Raji (cell line): Measurements from ENCODE around the gene CA10.

Source experiments
- POLR2A ChIP-seq: IDR thresholded peaks from 2 replicates; pipeline ENCODE4 v1.6.1; 2011; ENCODE audit warnings: low read depth, low read length, control low read depth; ENCODE audit not compliant: insufficient read depth

CA10 gene

GRCh38 chr17:51617986-51618385 is 540.5 kb downstream of the CA10 start:
- TF ChIP-seq POLR2A = no peak

DNA sequence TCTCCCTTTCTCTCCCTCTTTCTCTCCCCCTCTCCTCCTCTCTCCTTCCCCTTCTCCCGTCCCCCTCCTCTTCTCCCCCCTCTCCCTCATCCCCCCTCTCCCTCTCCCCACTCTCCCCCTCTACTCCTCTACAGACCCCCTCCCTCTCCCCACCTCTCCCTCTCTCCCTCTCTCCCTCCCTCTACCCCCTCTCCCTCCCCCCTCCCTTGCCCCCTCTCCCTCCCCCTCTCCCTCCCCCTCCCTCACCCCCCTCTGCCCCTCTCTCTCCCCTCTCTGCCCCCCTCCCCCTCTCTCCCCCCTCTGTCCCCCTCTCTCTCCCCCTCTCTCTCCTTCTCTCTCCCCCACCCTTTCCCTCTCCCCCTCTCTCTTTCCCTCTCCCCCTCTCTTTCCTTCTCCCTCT is 545.3 kb downstream of the CA10 start:
- no peak for TF ChIP-seq POLR2A

GRCh38 chr17:51612692-51613091 is 545.8 kb downstream of the CA10 start:
- TF ChIP-seq POLR2A = no peak

- TF ChIP-seq POLR2A = no peak
These were observed 546.9 kb downstream of the CA10 start for GRCh38 chr17:51611585-51611984.

GRCh38 chr17:51610834-51611233 is 547.7 kb downstream of the CA10 start:
- no peak for TF ChIP-seq POLR2A

DNA sequence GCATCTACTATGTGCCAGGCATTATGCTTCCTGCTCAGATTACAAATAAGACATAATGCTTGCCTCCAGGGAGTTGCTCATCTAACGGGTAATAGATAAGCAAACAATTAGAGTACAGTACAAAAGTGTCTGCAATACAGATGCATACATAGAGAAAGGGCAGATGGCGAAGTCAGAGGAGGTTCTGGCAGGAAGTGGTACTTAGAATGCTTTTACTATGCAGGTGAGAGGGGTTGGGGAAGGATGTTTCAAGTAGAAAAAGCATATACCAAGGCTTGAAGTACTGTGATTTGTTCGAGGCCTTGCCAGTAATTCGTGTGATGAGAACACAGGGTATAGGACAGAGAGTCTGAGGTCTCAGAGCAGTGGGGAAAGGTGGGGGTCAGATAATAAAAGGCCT is 548.4 kb downstream of the CA10 start:
- TF ChIP-seq POLR2A = no peak

DNA sequence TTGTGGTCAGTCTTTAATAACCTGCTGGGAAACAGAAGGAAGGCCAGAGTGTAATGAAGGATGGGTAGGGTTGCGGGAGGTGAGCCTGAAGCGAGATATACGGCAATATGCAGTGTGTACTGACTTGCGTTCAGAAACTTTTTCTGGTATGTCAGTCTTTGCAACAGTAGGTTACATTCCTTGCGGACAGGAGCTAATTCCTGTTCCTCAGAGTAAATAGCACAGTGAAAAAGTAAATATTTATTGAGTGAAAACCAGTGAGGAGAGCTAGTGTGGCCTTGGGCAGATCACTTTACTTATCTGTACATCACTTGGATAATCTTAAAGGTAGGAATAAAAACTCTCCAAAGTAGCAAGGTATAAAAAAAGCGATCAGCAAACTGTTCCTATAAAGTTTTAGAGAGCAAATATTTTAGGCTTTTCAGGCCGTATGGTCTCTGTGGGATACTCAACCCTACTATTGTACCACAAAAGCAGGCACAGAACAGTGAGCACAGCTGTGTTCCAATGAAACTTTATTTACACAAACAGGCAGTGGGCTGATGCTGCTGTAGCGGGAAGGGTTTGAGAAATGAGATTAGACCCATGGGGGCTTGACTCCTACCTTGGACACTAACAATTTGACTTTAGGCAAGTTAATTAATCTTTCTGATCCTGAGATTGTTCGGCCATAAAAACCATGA is 550.1 kb downstream of the CA10 start:
- no peak for TF ChIP-seq POLR2A

GRCh38 chr17:51607512-51607911 is 551.0 kb downstream of the CA10 start:
- no peak for TF ChIP-seq POLR2A

- TF ChIP-seq POLR2A = no peak
These were observed 554.1 kb downstream of the CA10 start for GRCh38 chr17:51604299-51605020.

DNA sequence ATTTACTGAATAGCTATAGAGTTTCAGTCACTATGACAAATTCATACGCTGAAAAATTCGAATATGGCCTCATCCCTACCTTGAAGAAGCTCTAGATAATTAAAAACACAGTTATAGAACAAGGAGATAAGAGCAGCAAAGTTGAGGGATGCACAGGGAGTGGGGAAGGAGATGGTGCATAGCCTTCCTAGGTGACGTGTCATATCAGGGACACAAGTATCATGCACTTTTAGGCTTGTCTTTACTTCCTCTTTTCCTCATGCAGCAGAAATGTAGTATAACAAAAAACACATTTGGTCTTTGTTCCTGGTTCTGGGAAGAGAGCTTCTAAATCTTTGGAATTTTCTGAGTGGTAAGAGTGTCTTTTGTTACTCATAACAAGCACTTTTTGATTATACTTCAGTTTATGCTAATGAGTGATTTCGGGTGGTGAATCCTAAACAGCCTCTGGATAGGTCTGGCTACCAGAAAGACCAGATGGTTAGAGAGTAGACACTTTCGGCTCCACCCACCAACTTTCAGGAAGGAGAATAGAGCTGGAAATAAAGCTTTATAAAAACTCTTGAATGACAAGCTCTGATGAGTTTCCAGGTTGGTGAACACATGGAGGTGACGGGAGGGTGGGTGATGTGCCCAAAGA is 556.8 kb downstream of the CA10 start:
- no peak for TF ChIP-seq POLR2A

DNA sequence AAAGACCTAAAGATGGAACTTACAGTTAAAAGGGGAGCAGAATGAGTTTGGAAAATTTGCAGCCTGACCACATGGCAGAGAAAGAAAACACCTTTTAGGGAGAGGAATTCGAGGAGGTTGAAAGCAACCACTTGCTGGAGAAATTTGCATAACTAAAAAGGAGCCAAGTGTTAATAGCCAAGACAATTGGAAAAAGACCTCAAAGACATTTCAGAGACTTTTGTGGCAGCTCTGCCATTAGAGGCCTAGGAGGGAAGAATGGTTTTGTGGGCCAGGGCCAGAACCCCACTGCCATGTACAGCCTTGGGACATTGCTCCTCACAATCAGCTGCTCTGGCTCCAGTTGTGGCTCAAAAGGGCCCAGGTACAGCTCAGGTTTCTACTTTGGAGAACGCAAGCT is 559.7 kb downstream of the CA10 start:
- no peak for TF ChIP-seq POLR2A

DNA sequence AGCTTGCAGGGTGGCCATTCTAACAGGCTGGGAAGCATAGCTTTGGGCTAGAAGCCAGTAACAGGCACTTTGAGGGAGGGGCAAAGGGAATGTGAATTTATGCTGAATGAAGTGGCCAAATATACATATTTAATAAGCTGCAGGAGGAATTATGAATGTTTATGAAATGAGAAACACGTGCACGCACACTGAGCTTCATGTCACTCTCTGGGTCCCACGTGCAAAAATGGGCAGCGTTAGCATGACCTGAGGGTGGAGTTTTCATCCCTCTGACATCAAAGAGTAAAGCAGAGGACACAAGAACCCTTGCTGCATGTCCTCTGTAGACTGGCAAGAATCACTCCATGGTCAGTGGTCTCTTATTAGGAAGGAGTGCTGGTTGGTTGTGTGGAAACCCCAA is 561.2 kb downstream of the CA10 start:
- TF ChIP-seq POLR2A = no peak

DNA sequence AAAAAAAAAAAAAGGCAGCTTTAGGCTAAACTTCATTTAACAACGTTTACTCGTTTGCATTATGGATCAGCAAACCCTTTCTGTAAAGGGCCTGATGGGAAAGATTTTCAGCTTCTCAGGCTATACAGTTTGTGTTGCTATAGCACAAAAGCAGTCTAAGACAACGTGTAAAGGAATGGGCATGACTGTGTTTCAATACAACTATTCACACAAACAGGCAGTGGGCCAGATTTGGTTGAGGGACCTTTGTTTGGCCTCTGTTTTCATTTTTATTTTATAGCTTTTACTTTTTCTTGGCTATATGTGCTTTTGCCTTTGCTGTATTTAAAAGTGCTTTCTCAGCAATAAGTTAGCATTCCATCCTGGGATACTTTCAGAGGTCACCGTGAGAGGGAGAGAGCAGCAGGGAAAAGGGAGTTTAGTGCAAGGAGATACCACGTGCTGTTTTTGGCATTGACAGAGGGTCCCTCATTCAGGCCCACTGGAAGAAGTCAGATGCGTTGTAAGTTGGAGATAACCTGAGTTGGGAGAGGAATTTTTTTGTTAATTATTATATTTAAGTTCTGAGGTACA is 562.6 kb downstream of the CA10 start:
- no peak for TF ChIP-seq POLR2A

DNA sequence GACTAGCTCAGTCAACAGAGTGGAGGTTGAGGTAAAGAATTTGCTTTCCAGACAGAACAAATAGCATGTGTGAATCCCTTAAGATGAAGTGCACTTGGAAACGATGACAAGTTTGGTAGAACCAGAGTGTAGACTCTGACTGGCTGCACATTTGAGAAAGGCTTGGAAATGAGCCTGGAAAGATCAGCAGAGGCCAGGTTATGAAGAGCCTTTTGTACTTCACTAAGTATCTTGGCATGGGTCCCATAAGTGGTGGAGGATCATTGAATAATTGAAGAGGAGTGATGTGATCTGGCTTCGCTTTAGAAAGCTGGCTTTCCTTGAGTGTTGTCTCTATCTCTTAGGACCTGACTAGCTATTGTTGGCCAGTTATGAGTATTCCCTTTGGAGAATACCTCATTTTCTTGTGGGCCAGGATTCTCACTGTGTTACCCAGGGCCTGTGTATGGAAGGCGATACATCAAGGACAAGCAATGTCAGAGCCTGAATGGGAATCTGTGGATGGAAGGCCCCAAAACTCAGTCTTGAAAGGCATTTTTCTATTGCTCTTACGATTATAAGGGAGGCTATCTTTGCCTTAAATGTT is 568.4 kb downstream of the CA10 start:
- no peak for TF ChIP-seq POLR2A

DNA sequence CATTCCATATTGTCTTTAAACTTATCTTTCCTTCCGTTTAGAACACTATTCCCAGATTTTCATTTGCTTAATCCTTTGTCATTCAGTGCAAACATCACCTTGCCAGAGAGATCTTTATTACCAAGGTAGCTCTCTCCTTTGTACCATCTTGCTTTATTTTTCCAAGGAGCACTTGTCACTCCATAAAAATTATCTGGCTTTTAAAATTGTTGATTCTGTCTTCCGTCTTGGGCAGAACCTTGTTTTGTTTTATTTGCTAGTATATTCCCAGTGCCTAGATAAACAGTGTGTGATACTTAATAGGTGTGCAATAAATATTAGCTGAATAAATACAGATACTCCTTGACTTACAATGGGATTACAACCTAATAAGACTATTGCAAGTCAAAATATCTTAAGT is 570.5 kb downstream of the CA10 start:
- TF ChIP-seq POLR2A = no peak

- TF ChIP-seq POLR2A = no peak
These were observed 571.0 kb downstream of the CA10 start for GRCh38 chr17:51587516-51587915.

DNA sequence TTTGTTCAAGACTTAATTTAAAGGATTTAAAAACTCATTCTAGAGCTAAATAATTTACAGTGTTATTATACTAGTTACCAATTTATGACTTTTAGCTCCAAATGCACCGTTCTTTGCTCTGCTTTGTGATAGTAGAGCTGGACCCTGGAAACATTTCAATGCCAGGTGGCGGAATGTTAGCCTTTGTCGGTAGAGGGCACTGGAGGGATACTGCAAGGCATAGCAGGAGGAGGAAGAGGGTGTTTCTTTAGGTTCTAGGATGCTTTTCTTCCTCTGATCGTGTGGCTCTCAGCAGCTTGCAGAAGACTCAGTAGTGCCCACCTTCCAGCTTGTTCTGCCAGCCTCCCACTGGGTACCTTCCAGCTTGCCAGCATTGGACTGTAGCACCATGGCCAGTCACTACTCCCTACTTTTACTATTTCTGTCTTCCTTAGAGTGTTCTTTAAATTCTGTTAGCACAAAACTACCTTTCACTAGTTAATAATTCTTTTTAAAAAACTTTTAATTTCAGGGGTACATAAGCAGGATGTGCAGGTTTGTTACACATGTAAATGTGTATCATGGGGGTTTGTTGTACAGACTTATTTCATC is 572.9 kb downstream of the CA10 start:
- TF ChIP-seq POLR2A = no peak
